HEK293 (cell line): ENCODE results near the gene UBE2D2.

Source experiments
- CTCF ChIP-seq: fragments of 450-650 bp; formaldehyde crosslinking; IDR thresholded peaks from 2 replicates; pipeline ENCODE4 v1.5.1; 2016; ENCODE audit warnings: missing biosample characterization, missing genetic modification characterization
- REPIN1 ChIP-seq: fragments of 450-650 bp; formaldehyde crosslinking; IDR thresholded peaks from 2 replicates; pipeline ENCODE4 v1.5.1; 2017; ENCODE audit warnings: missing biosample characterization, missing genetic modification characterization, low read depth
- ZNF10 ChIP-seq: fragments of 450-650 bp; formaldehyde crosslinking; IDR thresholded peaks from 2 replicates; pipeline ENCODE4 v1.5.1; 2017; ENCODE audit warnings: missing biosample characterization, missing genetic modification characterization
- ZNF169 ChIP-seq: fragments of 450-650 bp; formaldehyde crosslinking; IDR thresholded peaks from 2 replicates; pipeline ENCODE4 v1.5.1; 2016; ENCODE audit warnings: missing biosample characterization, missing genetic modification characterization
- ZNF175 ChIP-seq: fragments of 450-650 bp; formaldehyde crosslinking; IDR thresholded peaks from 2 replicates; pipeline ENCODE4 v1.5.1; 2016; ENCODE audit warnings: missing biosample characterization, missing genetic modification characterization
- ZNF558 ChIP-seq: fragments of 450-650 bp; formaldehyde crosslinking; IDR thresholded peaks from 2 replicates; pipeline ENCODE4 v1.5.1; 2016; ENCODE audit warnings: missing biosample characterization, missing genetic modification characterization
- ZNF837 ChIP-seq: fragments of 450-650 bp; formaldehyde crosslinking; IDR thresholded peaks from 2 replicates; pipeline ENCODE4 v1.5.1; 2016; ENCODE audit warnings: missing biosample characterization, missing genetic modification characterization
- TF ChIP-seq, protein P1 (sequence below): fragments of 450-650 bp; formaldehyde crosslinking; IDR thresholded peaks from 2 replicates; pipeline ENCODE4 v1.5.1; 2016; ENCODE audit warnings: missing biosample characterization, missing genetic modification characterization
- TF ChIP-seq, protein P2 (sequence below): fragments of 450-650 bp; formaldehyde crosslinking; IDR thresholded peaks from 2 replicates; pipeline ENCODE4 v1.5.1; 2016; ENCODE audit warnings: missing biosample characterization, missing genetic modification characterization

- TF ChIP-seq CTCF: no peak
- no peak for TF ChIP-seq ZNF837 (tag by site-specific recombination)
- TF ChIP-seq ZNF175: no peak
- TF ChIP-seq, protein P1, sequence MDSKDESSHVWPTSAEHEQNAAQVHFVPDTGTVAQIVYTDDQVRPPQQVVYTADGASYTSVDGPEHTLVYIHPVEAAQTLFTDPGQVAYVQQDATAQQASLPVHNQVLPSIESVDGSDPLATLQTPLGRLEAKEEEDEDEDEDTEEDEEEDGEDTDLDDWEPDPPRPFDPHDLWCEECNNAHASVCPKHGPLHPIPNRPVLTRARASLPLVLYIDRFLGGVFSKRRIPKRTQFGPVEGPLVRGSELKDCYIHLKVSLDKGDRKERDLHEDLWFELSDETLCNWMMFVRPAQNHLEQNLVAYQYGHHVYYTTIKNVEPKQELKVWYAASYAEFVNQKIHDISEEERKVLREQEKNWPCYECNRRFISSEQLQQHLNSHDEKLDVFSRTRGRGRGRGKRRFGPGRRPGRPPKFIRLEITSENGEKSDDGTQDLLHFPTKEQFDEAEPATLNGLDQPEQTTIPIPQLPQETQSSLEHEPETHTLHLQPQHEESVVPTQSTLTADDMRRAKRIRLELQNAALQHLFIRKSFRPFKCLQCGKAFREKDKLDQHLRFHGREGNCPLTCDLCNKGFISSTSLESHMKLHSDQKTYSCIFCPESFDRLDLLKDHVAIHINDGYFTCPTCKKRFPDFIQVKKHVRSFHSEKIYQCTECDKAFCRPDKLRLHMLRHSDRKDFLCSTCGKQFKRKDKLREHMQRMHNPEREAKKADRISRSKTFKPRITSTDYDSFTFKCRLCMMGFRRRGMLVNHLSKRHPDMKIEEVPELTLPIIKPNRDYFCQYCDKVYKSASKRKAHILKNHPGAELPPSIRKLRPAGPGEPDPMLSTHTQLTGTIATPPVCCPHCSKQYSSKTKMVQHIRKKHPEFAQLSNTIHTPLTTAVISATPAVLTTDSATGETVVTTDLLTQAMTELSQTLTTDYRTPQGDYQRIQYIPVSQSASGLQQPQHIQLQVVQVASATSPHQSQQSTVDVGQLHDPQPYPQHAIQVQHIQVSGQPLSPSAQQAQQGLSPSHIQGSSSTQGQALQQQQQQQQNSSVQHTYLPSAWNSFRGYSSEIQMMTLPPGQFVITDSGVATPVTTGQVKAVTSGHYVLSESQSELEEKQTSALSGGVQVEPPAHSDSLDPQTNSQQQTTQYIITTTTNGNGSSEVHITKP (tag by site-specific recombination): no peak
- no peak for TF ChIP-seq ZNF558
- no peak for TF ChIP-seq ZNF169 (tag by site-specific recombination)
- no peak for TF ChIP-seq ZNF10 (tag by site-specific recombination)
- TF ChIP-seq, protein P2, sequence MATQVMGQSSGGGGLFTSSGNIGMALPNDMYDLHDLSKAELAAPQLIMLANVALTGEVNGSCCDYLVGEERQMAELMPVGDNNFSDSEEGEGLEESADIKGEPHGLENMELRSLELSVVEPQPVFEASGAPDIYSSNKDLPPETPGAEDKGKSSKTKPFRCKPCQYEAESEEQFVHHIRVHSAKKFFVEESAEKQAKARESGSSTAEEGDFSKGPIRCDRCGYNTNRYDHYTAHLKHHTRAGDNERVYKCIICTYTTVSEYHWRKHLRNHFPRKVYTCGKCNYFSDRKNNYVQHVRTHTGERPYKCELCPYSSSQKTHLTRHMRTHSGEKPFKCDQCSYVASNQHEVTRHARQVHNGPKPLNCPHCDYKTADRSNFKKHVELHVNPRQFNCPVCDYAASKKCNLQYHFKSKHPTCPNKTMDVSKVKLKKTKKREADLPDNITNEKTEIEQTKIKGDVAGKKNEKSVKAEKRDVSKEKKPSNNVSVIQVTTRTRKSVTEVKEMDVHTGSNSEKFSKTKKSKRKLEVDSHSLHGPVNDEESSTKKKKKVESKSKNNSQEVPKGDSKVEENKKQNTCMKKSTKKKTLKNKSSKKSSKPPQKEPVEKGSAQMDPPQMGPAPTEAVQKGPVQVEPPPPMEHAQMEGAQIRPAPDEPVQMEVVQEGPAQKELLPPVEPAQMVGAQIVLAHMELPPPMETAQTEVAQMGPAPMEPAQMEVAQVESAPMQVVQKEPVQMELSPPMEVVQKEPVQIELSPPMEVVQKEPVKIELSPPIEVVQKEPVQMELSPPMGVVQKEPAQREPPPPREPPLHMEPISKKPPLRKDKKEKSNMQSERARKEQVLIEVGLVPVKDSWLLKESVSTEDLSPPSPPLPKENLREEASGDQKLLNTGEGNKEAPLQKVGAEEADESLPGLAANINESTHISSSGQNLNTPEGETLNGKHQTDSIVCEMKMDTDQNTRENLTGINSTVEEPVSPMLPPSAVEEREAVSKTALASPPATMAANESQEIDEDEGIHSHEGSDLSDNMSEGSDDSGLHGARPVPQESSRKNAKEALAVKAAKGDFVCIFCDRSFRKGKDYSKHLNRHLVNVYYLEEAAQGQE (tag by site-specific recombination): no peak
- no peak for TF ChIP-seq REPIN1 (tag by site-specific recombination)
These were observed 48.3 kb upstream of the UBE2D2 start for GRCh38 chr5:139512786-139513390.
